GM12878 (cell line): ENCODE measurements around the gene EMSY. TPM values are rescaled to one million over a fixed set of nuclear protein-coding genes. Genes with fewer than 3 reads are reported as not detected.

Experiments
- ATAC-seq: fragments of 200-7000 bp; cut with Tn5 transposase; 3 replicates; pipeline ENCODE4 v1.9.1; 2020; ENCODE audit warnings: mild to moderate bottlenecking, moderate library complexity
- BruUV-seq: library from RNA; stranded (reverse); fragments of 400-500 nt; replicated peaks from 2 replicates; lab custom pipeline; 2021; lab: Mats Ljungman, UMichigan
- CTCF ChIA-PET: fragments of 300-600 bp; sonication (Branson Sonifier 250); formaldehyde crosslinking; extraction: SDS; loops from one replicate; lab custom pipeline; 2021; ENCODE audit warnings: inconsistent platforms; lab: Yijun Ruan, JAX
- POLR2A ChIA-PET: fragments of 350-600 bp; formaldehyde crosslinking; extraction: SDS; loops from one replicate; lab custom pipeline; 2021; ENCODE audit warnings: inconsistent platforms; lab: Charles Lee
- RAD21 ChIA-PET: fragments of 300-600 bp; sonication (Branson Sonifier 250); formaldehyde crosslinking; loops from one replicate; lab custom pipeline; 2023; ENCODE audit warnings: antibody characterized with exemption; ENCODE audit not compliant: unreplicated experiment; lab: Charles Lee
- SMC1A ChIA-PET: fragments of 300-600 bp; sonication (Branson Sonifier 250); formaldehyde crosslinking; loops from one replicate; lab custom pipeline; 2023; ENCODE audit not compliant: unreplicated experiment, uncharacterized antibody; lab: Charles Lee
- DNase-seq: peaks from one replicate; pipeline ENCODE4 v3.0.0-alpha.2; 2011; ENCODE audit warnings: low read depth, low spot score
- FAIRE-seq: peaks from 3 replicates; lab custom pipeline; 2011; peaks lifted over from hg19 to GRCh38; lab: Jason Lieb, UNC
- H2AFZ ChIP-seq: 2 replicates; pipeline ENCODE4 v1.6.0; 2011; ENCODE audit warnings: low read depth, low read length, control low read depth; ENCODE audit not compliant: control insufficient read depth
- H3K27ac ChIP-seq: 2 replicates; pipeline ENCODE4 v1.5.1; 2011; ENCODE audit warnings: control low read depth; ENCODE audit not compliant: control insufficient read depth, insufficient read depth
- H3K27me3 ChIP-seq, 2 experiments: replicated peaks in 1 of 2; 2 replicates each; pipeline versions ENCODE4 v1.6.0 to v1.6.1; 2011; ENCODE audit warnings: low read length in 1 of 2; ENCODE audit not compliant: control insufficient read depth in 2 of 2, insufficient read depth in 2 of 2
- H3K36me3 ChIP-seq, 2 experiments: 2 replicates each; pipeline ENCODE4 v1.5.1; 2011; ENCODE audit warnings: low read length in 1 of 2; ENCODE audit not compliant: control insufficient read depth in 2 of 2, insufficient read depth in 2 of 2
- H3K4me1 ChIP-seq: 2 replicates; pipeline ENCODE4 v1.6.1; 2011; ENCODE audit warnings: mild to moderate bottlenecking, low read length, moderate library complexity, mixed read lengths; ENCODE audit not compliant: control insufficient read depth, insufficient read depth
- H3K4me2 ChIP-seq: 2 replicates; pipeline ENCODE4 v1.6.0; 2011; ENCODE audit warnings: control low read depth; ENCODE audit not compliant: control insufficient read depth, insufficient read depth
- H3K4me3 ChIP-seq: fragments of 200-600 bp; sonication (generic); 2 replicates; pipeline ENCODE4 v1.5.1; 2016
- H3K79me2 ChIP-seq: 2 replicates; pipeline ENCODE4 v1.6.0; 2011; ENCODE audit warnings: low read length; ENCODE audit not compliant: control insufficient read depth, insufficient read depth
- H3K9ac ChIP-seq: 2 replicates; pipeline ENCODE4 v1.8.0; 2011; ENCODE audit warnings: low read length, control low read depth, mixed read lengths; ENCODE audit not compliant: control insufficient read depth, insufficient read depth
- H3K9me3 ChIP-seq: replicated peaks from 3 replicates; pipeline ENCODE4 v1.5.1; 2011; ENCODE audit warnings: mild to moderate bottlenecking, low read length; ENCODE audit not compliant: control insufficient read depth, insufficient read depth
- H4K20me1 ChIP-seq: 2 replicates; pipeline ENCODE4 v1.6.0; 2011; ENCODE audit not compliant: control insufficient read depth, insufficient read depth
- ASH2L ChIP-seq: fragments of 300-600, 200-600 bp; sonication (generic); IDR thresholded peaks from 2 replicates; pipeline ENCODE4 v1.6.1; 2017; ENCODE audit warnings: low read depth, mild to moderate bottlenecking, borderline replicate concordance
- ESRRA ChIP-seq: IDR thresholded peaks from 2 replicates; pipeline ENCODE4 v1.6.1; 2012; ENCODE audit warnings: mild to moderate bottlenecking, low read length, improper control_type of control experiment
- IRF5 ChIP-seq: fragments of 450-650 bp; IDR thresholded peaks from 2 replicates; pipeline ENCODE4 v1.6.1; 2017; ENCODE audit warnings: borderline replicate concordance
- KLF5 ChIP-seq: fragments of 450-650 bp; IDR thresholded peaks from 2 replicates; pipeline ENCODE4 v1.6.1; 2014; ENCODE audit warnings: mild to moderate bottlenecking; ENCODE audit not compliant: partially characterized antibody
- MEF2B ChIP-seq: fragments of 450-650 bp; IDR thresholded peaks from 2 replicates; pipeline ENCODE4 v1.6.1; 2018; ENCODE audit warnings: mild to moderate bottlenecking, moderate library complexity; ENCODE audit not compliant: partially characterized antibody, poor library complexity, severe bottlenecking
- NBN ChIP-seq: fragments of 450-650 bp; IDR thresholded peaks from 2 replicates; pipeline ENCODE4 v1.6.1; 2016
- POU2F2 ChIP-seq: IDR thresholded peaks from 3 replicates; pipeline ENCODE4 v1.6.1; 2011; ENCODE audit warnings: low read depth, mild to moderate bottlenecking, low read length, borderline replicate concordance
- SMAD1 ChIP-seq: fragments of 450-650 bp; IDR thresholded peaks from 2 replicates; pipeline ENCODE4 v1.6.1; 2018; ENCODE audit warnings: mild to moderate bottlenecking, low read depth; ENCODE audit not compliant: partially characterized antibody
- SREBF2 ChIP-seq: IDR thresholded peaks from 2 replicates; pipeline ENCODE4 v1.6.1; 2012; ENCODE audit warnings: mild to moderate bottlenecking, low read length
- YBX1 ChIP-seq: fragments of 450-650 bp; IDR thresholded peaks from 2 replicates; pipeline ENCODE4 v1.6.1; 2016; ENCODE audit warnings: antibody characterized with exemption
- ZBTB40 ChIP-seq: fragments of 450-650 bp; IDR thresholded peaks from 2 replicates; pipeline ENCODE4 v1.6.1; 2016; ENCODE audit warnings: mild to moderate bottlenecking, moderate library complexity, borderline replicate concordance
- WGBS: methylation state at CpG from one replicate; pipeline ENCODE4 v1.1.6; 2016; ENCODE audit warnings: low lambda C conversion rate; ENCODE audit not compliant: insufficient replicate concordance, insufficient coverage; ENCODE audit errors: missing lambda C conversion rate; 5-methylcytosine and 5-hydroxymethylcytosine counted together
- in situ Hi-C: fragments of 300-500 bp; cut with MboI; formaldehyde crosslinking; loops from 9 replicates; pipeline ENCODE4 v1.14.3; 2018; ENCODE audit warnings: mixed read lengths
- intact Hi-C: fragments of 100-400 bp; cut with micrococcal nuclease; formaldehyde crosslinking; loops from one replicate; pipeline ENCODE4 v1.14.2; 2022; ENCODE audit not compliant: unreplicated experiment
- polyA plus RNA-seq, 11 experiments: library from polyadenylated mRNA; depleted of rRNA in 4 of 11; unstranded in 6 of 11; stranded (reverse) in 5 of 11; fragments of >200 nt; fragmentation: Nextera tagmentation in 4 of 11; fragmentation: Illumina TruSeq in 1 of 11; extraction: Ambion mirVana in 4 of 11; extraction: Trizol in 1 of 11; gene quantifications; 1 replicate in 1 of 11; 2 replicates in 10 of 11; pipeline versions ENCODE4 v1.2.1 to v1.2.3, GENCODE V29; 2011 to 2016; ENCODE audit warnings: inconsistent platforms in 2 of 11, missing spikeins in 2 of 11, low read depth in 1 of 11
- total RNA-seq, 4 experiments: library from RNA; depleted of rRNA in 3 of 4; stranded (reverse); fragments of >200 nt in 3 of 4; fragmentation: Illumina TruSeq in 1 of 4; extraction: Trizol in 1 of 4; gene quantifications; 2 replicates each; pipeline versions ENCODE4 v1.2.1 to v1.2.3, GENCODE V29; 2013 to 2021
- TF ChIP-seq, protein P1 (sequence below): fragments of 450-650 bp; formaldehyde crosslinking; IDR thresholded peaks from 2 replicates; pipeline ENCODE4 v1.4.0; 2022; ENCODE audit warnings: mild to moderate bottlenecking, moderate library complexity
- TF ChIP-seq, protein P2 (sequence below): fragments of 450-650 bp; IDR thresholded peaks from 2 replicates; pipeline ENCODE4 v1.6.1; 2017; ENCODE audit warnings: antibody characterized with exemption, mild to moderate bottlenecking, moderate library complexity

EMSY gene
- total and polyA plus RNA-seq, 10 of the 15 experiments (the other 5 are each of a cell fraction or from before 2014, with no cell fraction given): 9.3 to 26.9 (median 13.0) TPM

DNA sequence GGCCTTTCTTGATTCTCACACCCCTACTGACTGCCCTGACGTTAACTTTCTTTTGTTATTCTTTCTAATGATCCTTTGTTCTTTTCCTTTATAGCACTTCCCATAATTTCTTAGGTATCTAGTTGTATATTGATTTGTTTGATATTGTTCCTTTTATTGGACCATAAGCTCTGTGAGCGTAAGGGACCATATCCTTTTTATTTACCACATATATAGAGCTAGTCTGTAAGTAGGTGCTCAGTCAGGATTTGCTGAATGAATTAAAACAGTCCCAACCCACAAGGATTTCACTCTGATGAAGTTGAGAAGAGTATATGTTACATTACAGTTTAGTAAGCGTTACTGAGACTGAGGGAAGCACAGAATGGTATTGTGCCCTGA lies 68.8 kb downstream of the EMSY start:
- Histone ChIP-seq H3K4me3 (no peak overlapping the region), H3K79me2 (no peaks in the 10 kb centered on the region), H2AFZ (no peak overlapping the region), H3K27ac (no peak overlapping the region), H3K9ac (no peak overlapping the region), H3K4me1 (no peaks in the 10 kb centered on the region), H4K20me1 (no peaks in the 10 kb centered on the region), H3K36me3 (no peaks in the 10 kb centered on the region), H3K9me3 (no peaks in the 10 kb centered on the region), H3K27me3 (no peaks in the 10 kb centered on the region), H3K4me2 (no peak overlapping the region)
- SMC1A ChIA-PET: no interaction called here
- in situ Hi-C loops (no loop called here), intact Hi-C loops (loop anchor here (10.0 kb wide), 2 partner anchors 169 to 309 kb away; partner anchors contain the start of gene WNT11)
- BruUV-seq: no TSS peak
- RAD21 ChIA-PET: no interaction called here
- POLR2A ChIA-PET: no interaction called here
- ATAC-seq (no peak), DNase-seq (no peak), FAIRE-seq (no peak)
- CTCF ChIA-PET: interaction anchor here (1.0 to 1.6 kb wide), 2 partner anchors 11 to 194 kb away, joined by 3 to 6 read pairs; no protein-coding TSS in a partner anchor
- 100% methylated on average over 3 of the region's 3 CpGs for WGBS
- no peak for TF ChIP-seq MEF2B
- TF ChIP-seq, protein P1, sequence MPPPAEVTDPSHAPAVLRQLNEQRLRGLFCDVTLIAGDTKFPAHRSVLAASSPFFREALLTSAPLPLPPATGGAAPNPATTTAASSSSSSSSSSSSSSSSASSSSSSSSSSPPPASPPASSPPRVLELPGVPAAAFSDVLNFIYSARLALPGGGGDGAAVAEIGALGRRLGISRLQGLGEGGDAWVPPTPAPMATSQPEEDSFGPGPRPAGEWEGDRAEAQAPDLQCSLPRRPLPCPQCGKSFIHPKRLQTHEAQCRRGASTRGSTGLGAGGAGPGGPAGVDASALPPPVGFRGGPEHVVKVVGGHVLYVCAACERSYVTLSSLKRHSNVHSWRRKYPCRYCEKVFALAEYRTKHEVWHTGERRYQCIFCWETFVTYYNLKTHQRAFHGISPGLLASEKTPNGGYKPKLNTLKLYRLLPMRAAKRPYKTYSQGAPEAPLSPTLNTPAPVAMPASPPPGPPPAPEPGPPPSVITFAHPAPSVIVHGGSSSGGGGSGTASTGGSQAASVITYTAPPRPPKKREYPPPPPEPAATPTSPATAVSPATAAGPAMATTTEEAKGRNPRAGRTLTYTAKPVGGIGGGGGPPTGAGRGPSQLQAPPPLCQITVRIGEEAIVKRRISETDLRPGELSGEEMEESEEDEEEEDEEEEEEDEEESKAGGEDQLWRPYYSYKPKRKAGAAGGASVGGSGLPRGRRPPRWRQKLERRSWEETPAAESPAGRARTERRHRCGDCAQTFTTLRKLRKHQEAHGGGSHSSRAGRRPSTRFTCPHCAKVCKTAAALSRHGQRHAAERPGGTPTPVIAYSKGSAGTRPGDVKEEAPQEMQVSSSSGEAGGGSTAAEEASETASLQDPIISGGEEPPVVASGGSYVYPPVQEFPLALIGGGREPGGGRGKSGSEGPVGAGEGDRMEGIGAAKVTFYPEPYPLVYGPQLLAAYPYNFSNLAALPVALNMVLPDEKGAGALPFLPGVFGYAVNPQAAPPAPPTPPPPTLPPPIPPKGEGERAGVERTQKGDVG: no peak
- TF ChIP-seq, protein P2, sequence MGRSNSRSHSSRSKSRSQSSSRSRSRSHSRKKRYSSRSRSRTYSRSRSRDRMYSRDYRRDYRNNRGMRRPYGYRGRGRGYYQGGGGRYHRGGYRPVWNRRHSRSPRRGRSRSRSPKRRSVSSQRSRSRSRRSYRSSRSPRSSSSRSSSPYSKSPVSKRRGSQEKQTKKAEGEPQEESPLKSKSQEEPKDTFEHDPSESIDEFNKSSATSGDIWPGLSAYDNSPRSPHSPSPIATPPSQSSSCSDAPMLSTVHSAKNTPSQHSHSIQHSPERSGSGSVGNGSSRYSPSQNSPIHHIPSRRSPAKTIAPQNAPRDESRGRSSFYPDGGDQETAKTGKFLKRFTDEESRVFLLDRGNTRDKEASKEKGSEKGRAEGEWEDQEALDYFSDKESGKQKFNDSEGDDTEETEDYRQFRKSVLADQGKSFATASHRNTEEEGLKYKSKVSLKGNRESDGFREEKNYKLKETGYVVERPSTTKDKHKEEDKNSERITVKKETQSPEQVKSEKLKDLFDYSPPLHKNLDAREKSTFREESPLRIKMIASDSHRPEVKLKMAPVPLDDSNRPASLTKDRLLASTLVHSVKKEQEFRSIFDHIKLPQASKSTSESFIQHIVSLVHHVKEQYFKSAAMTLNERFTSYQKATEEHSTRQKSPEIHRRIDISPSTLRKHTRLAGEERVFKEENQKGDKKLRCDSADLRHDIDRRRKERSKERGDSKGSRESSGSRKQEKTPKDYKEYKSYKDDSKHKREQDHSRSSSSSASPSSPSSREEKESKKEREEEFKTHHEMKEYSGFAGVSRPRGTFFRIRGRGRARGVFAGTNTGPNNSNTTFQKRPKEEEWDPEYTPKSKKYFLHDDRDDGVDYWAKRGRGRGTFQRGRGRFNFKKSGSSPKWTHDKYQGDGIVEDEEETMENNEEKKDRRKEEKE: no peak
- TF ChIP-seq IRF5: no peak
- TF ChIP-seq SMAD1: no peak
- TF ChIP-seq KLF5: no peak
- no peak for TF ChIP-seq POU2F2
- no peak for TF ChIP-seq ZBTB40
- TF ChIP-seq NBN: no peak
- TF ChIP-seq YBX1: no peak
- no peak for TF ChIP-seq ESRRA
- TF ChIP-seq ASH2L: no peak
- no peak for TF ChIP-seq SREBF2
